Activated CD8-positive, alpha-beta memory T cell treated with anti-CD3 and anti-CD28 coated beads for 48 hours (primary cell): ENCODE measurements around the gene EPS8L2.
"Not testable (repeated sequence)": the region's sequence is repeated elsewhere in the genome, so short reads cannot be mapped to it uniquely, and the experiment has no call there.

Experiments
- DNase-seq, 3 experiments: peaks; one replicate each; pipeline ENCODE4 v3.0.0-alpha.2; 2020; ENCODE audit warnings: low read depth in 2 of 3, low spot score in 2 of 3

EPS8L2 gene

GRCh38 chr11:689625-690024 lies 16.4 kb upstream of the EPS8L2 start:
- DNase-seq = no peak

DNA sequence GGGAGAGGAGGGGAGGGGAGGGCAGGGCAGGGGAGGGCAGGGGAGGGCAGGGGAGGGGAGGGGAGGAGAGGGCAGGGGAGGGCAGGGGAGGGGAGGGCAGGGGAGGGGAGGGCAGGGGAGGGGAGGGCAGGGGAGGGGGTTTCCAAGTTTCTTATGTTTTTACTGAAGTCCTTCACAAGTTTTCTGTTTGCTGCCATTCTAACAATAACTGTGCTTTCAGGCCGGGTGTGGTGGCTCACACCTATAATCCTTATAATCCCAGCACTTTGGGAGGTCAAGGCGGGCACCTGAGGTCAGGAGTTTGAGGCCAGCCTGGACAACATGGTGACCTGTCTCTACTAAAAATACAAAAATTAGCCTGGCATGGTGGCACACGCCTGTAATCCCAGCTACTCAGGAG lies 15.8 kb upstream of the EPS8L2 start:
- DNase-seq = not testable (repeated sequence)

DNA sequence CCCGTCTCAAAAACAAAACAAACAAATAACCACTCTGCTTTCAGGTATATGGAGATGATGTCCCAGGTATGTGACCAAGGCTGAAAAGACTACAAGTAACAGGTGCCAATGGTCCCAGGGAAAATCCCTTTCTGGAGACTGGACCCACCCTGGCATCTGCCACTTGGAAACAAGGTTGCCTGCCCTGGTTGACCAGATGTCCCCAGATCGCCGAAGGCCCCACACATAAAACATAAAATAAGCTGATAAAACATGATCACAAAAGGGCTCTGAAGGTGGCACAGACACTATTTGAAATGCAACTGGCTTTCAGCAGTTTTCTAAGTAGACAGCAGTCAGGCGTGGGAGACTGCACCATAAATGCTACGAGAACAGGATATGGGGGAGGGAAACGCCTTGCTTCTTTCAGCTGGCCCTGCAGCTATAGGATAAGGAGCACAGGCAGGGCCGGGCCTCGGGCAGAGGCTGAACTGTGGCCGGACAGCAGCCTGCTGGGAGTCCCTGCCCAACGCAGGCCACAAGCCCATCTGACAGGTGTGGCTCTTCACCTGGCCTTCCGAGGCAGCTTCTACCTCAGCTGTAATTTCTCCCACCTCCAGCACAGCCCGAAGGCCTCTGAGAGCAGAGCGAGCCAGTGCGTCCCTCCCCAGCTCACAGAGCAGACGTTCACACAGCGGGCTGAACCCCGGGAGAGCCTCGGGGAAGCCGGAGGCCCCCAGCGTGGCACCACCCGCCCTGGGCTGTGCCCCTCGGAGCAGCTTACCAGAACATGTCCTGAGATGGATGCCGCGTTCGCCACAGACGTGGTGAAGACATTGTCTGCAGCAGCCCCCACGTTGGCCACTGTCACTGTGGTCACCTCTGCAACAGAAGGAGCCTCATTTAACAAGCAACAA lies 15.0 kb upstream of the EPS8L2 start:
- DNase-seq = no peak

GRCh38 chr11:691710-692590 lies 14.1 kb upstream of the EPS8L2 start:
- DNase-seq = no peak

- no peak for DNase-seq
Observed at GRCh38 chr11:692824-693414, 13.1 kb upstream of the EPS8L2 start.

DNA sequence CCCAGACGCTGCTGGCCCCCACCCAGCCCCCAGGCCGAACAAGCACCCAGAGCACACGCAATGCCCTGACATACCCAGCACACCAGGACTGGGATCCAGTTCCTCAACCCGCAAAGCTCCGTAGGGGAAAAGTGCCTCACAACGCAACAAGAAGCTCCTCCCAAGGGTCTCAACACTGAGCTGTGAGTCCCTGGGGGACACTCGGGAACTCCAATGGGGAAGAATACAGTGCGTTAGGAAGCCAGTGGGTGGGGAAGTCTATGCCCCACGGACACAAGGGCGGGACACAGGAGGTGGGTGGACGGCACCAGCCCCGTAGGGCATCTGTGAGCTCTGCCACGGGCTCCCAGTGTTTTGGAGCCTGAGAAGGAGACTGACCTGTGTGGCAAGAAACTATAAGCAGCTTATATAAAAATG lies 12.6 kb upstream of the EPS8L2 start:
- no peak for DNase-seq

GRCh38 chr11:693887-694562 lies 12.0 kb upstream of the EPS8L2 start:
- no peak for DNase-seq

- peak in 2 of 3 experiments; percentile 99 for DNase-seq
Observed at GRCh38 chr11:694563-695287, 11.3 kb upstream of the EPS8L2 start, which contains the start of gene DEAF1. Gene DEAF1, minus strand, starts transcription at chr11:695222. Its CDS starts 175 bp downstream, at chr11:695047.

DNA sequence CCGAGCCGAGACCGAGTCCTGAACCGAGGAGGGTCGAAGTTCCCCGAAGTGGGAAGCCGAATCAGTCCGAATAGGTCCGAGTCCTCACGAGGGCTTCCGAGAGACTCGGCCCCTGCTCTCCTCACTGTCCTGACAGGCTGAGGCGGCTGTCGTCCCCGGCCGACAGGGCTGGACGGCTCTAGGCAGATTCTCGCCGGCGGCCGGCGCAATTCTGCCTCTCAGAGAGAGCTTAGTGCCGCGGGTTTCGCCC lies 10.8 kb upstream of the EPS8L2 start:
- peak in 1 of 3 experiments; percentile 97 for DNase-seq

DNA sequence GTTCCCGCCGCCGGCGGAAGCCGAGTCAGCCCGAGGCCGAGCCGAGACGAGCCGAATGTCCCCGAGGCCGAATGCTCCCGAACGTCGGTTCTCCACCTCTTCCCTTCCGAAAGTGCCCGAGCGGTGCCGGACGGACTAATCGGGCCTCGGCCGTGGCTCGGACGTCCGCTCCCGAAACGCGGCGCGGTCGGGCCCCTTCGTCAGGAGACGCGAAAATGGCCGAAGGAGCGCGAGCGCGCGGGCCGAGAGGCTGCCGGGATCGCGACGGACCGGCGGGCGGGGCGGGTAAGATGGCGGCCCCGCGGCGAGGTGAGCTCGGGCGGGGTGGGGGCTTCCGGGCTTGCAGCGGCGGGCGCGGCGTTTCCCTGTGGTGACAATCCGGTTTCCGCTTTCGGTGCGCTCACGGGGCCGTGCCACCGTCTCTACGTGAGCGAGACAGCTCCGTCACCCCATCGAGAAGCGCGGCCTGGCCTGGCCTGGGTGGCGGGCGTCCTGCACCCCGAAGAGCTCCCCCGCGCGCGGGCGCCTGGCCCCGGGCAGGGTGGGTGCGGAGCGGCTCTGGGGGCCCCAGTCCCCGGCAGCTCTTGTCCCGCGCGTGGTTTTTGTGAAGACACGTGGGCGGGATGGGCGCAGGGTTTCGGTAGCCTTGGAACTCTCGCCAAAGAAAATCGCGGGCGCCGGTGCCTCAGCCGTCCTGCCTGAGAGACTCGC lies 10.3 kb upstream of the EPS8L2 start, which contains the start of gene TMEM80:
TMEM80 (plus strand) TSS at position 279 of the 711 bp plus-strand sequence; CDS start at position 291, 12 bp downstream.
- DNase-seq = peak; percentile 96 to 98 (median 97)

GRCh38 chr11:696955-697491 lies 9.0 kb upstream of the EPS8L2 start:
- DNase-seq = no peak

- no peak for DNase-seq
Observed at GRCh38 chr11:697811-698311, 8.2 kb upstream of the EPS8L2 start.

GRCh38 chr11:698493-699115 lies 7.4 kb upstream of the EPS8L2 start:
- no peak for DNase-seq

DNA sequence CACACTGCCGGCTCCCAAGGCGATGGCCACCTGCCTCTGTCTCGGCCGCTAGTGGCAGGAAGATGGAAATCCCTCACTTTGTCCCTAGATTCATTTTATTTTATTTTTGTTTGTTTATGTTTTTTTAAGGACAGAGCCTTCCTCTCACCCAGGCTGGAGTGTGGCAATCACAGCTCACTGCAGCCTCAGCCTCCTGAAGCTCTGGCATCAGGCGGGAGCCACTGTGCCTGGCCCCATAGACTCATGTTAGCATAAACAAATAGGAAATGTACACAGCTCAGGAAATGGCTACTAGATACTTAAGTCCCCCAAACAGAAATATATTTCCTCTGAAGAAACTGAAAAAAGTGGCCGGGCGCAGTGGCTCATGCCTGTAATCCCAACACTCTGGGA lies 6.9 kb upstream of the EPS8L2 start:
- no peak for DNase-seq

DNA sequence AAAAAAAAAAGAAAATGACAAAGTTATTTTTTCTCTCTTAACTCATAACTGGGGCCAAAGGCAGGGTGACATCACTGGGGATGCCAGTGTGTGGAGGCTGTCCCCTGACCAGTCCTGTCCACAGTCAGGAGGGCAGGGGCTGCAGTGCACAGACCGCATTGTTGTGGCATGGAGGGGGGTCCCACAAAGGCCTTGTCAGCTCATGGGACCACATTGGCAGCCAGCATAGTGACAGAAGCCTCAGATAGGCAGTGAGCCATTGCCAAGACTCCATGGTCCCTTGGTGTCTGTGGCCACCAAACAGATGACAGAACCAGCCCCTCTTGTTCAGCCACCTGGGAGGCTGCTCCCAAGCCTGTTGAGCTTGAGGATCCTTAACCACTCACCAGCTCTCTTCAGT lies 6.3 kb upstream of the EPS8L2 start:
- no peak for DNase-seq

GRCh38 chr11:701741-702461 lies 4.1 kb upstream of the EPS8L2 start:
- no peak for DNase-seq

- no peak for DNase-seq
Observed at GRCh38 chr11:702462-703461, 3.3 kb upstream of the EPS8L2 start.
